Gastroesophageal sphincter (tissue), 4 donors: Measurements from ENCODE around the gene MMEL1. TPM values are rescaled to one million over a fixed set of nuclear protein-coding genes. Genes with fewer than 3 reads are reported as not detected.

Source experiments
- ATAC-seq: fragments of 150-250 bp; one replicate; pipeline ENCODE4 v1.9.1; 2016; ENCODE audit warnings: mild to moderate bottlenecking, moderate library complexity
- H3K27ac ChIP-seq, 4 donors: fragments of 200-600 bp; sonication (generic) in 3 of 4; 1 replicate in 3 of 4; 2 replicates in 1 of 4; pipeline ENCODE4 v1.5.1; 2016 to 2019
- H3K27me3 ChIP-seq: fragments of 200-600 bp; sonication (generic); one replicate; pipeline ENCODE4 v1.5.1; 2019
- H3K36me3 ChIP-seq, 2 donors: fragments of 200-600 bp; sonication (generic); one replicate each; pipeline ENCODE4 v1.5.1; 2019; ENCODE audit warnings: control low read depth in 1 of 2
- H3K4me1 ChIP-seq, 3 donors: fragments of 200-600 bp; sonication (generic); 1 replicate in 2 of 3; 2 replicates in 1 of 3; pipeline ENCODE4 v1.5.1; 2016 to 2019; ENCODE audit warnings: control low read depth in 2 of 3
- H3K4me3 ChIP-seq, 2 donors: fragments of 200-600 bp; sonication (generic); one replicate each; pipeline ENCODE4 v1.5.1; 2019; ENCODE audit warnings: mild to moderate bottlenecking in 1 of 2, moderate library complexity in 1 of 2
- H3K9me3 ChIP-seq, 3 donors: fragments of 200-600 bp; sonication (generic); one replicate each; pipeline ENCODE4 v1.5.1; 2017 to 2019; ENCODE audit warnings: control low read depth in 2 of 3
- CTCF ChIP-seq, 4 experiments: fragments of 200-600 bp in 2 of 4; fragments of 450-650 bp in 2 of 4; sonication (generic) in 1 of 4; IDR thresholded peaks; one replicate each; pipeline ENCODE4 v1.5.1; 2017 to 2019; ENCODE audit warnings: antibody characterized with exemption in 4 of 4, mild to moderate bottlenecking in 2 of 4, moderate library complexity in 2 of 4
- EP300 ChIP-seq: sonication (generic); formaldehyde crosslinking; IDR thresholded peaks from one replicate; pipeline ENCODE4 v1.6.1; 2017; ENCODE audit warnings: antibody characterized with exemption, mild to moderate bottlenecking
- POLR2A ChIP-seq, 2 donors: fragments of 450-650 bp; IDR thresholded peaks; one replicate each; pipeline ENCODE4 v1.6.1; 2017; ENCODE audit warnings: antibody characterized with exemption in 2 of 2, mild to moderate bottlenecking in 2 of 2, moderate library complexity in 1 of 2
- POLR2AphosphoS5 ChIP-seq: sonication (generic); formaldehyde crosslinking; IDR thresholded peaks from one replicate; pipeline ENCODE4 v1.6.1; 2017; ENCODE audit warnings: antibody characterized with exemption
- WGBS, 2 donors: methylation state at CpG; one replicate each; pipeline ENCODE4 v1.1.5; 2018; ENCODE audit warnings: low coverage in 1 of 2; 5-methylcytosine and 5-hydroxymethylcytosine counted together
- total RNA-seq, 4 donors: library from RNA; depleted of rRNA; stranded (reverse); fragments of >200 nt; gene quantifications; one replicate each; pipeline ENCODE4 v1.1.0, GENCODE V29; 2016

The MMEL1 gene
- total RNA-seq, 4 donors from 2014 or later = 1.4 to 3.9 (median 2.1) TPM; not detected in 1

GRCh38 chr1:2607641-2608091 is 25.1 kb downstream of the MMEL1 start:
- Histone ChIP-seq H3K4me1 (peaks cover 0 to 27% (median 0%) of the 10 kb centered on the region in 3 donors), H3K36me3 (no peaks in the 10 kb centered on the region), H3K9me3 (no peaks in the 10 kb centered on the region), H3K27me3 (peaks cover 83% of the 10 kb centered on the region), H3K4me3 (no peak overlapping the region), H3K27ac (peak overlapping the region in 1 of 4 donors; percentile 24)
- TF ChIP-seq POLR2A (IDR thresholded peaks at IDR 0.05) (no peak), POLR2AphosphoS5 (no peak), CTCF (IDR thresholded peaks at IDR 0.05) (no peak), EP300 (no peak)
- WGBS, 2 donors = 20 to 50% methylated on average over 2 of the region's 13 CpGs
- peak; percentile 60 for ATAC-seq

GRCh38 chr1:2606881-2607621 is 25.8 kb downstream of the MMEL1 start:
- 12 to 27% methylated on average over 3 to 4 of the region's 36 CpGs for WGBS, 2 donors
- H3K36me3 ChIP-seq = no peaks in the 10 kb centered on the region
- peaks cover 0 to 4% (median 0%) of the 10 kb centered on the region in 3 donors for H3K9me3 ChIP-seq
- peak overlapping the region in 1 of 4 donors; percentile 24 for H3K27ac ChIP-seq
- TF ChIP-seq CTCF (IDR thresholded peaks at IDR 0.05) = no peak
- TF ChIP-seq POLR2A (IDR thresholded peaks at IDR 0.05) = no peak
- TF ChIP-seq EP300 = no peak
- TF ChIP-seq POLR2AphosphoS5 = no peak
- no peak overlapping the region for H3K4me3 ChIP-seq
- ATAC-seq = no peak
- peaks cover 0 to 27% (median 0%) of the 10 kb centered on the region in 3 donors for H3K4me1 ChIP-seq
- peaks cover 83% of the 10 kb centered on the region for H3K27me3 ChIP-seq

GRCh38 chr1:2606396-2606880 is 26.4 kb downstream of the MMEL1 start:
- no peak overlapping the region for H3K4me3 ChIP-seq
- no peak for TF ChIP-seq POLR2AphosphoS5
- no peak for TF ChIP-seq CTCF (IDR thresholded peaks at IDR 0.05)
- no peak for TF ChIP-seq EP300
- no peak for TF ChIP-seq POLR2A (IDR thresholded peaks at IDR 0.05)
- WGBS, 2 donors = no CpG with 5 or more reads among the region's 15 CpGs
- peaks cover 0 to 10% (median 0%) of the 10 kb centered on the region in 3 donors for H3K9me3 ChIP-seq
- peaks cover 0 to 24% (median 0%) of the 10 kb centered on the region in 3 donors for H3K4me1 ChIP-seq
- H3K36me3 ChIP-seq = no peaks in the 10 kb centered on the region
- H3K27me3 ChIP-seq = peaks cover 81% of the 10 kb centered on the region
- H3K27ac ChIP-seq = no peak overlapping the region
- ATAC-seq = no peak

- no peak overlapping the region for H3K4me3 ChIP-seq
- ATAC-seq = no peak
- WGBS, 2 donors = 100% methylated on average over 1 of the region's 48 CpGs; no CpG with 5 or more reads in 1 of the 2 donors
- no peak overlapping the region for H3K27ac ChIP-seq
- peaks cover 74% of the 10 kb centered on the region for H3K27me3 ChIP-seq
- H3K4me1 ChIP-seq = peaks cover 0 to 17% (median 0%) of the 10 kb centered on the region in 3 donors
- H3K36me3 ChIP-seq = no peaks in the 10 kb centered on the region
- TF ChIP-seq CTCF (IDR thresholded peaks at IDR 0.05) = no peak
- no peak for TF ChIP-seq EP300
- TF ChIP-seq POLR2AphosphoS5 = no peak
- TF ChIP-seq POLR2A (IDR thresholded peaks at IDR 0.05) = no peak
- H3K9me3 ChIP-seq = peaks cover 0 to 17% (median 0%) of the 10 kb centered on the region in 3 donors
Observed at GRCh38 chr1:2605509-2606395, 27.1 kb downstream of the MMEL1 start.
